Activated CD8-positive, alpha-beta memory T cell treated with anti-CD3 and anti-CD28 coated beads for 1 hour (primary cell): ENCODE measurements around the gene COX6B1.
A peak's percentile ranks its signal among the peaks of the same experiment; 100 is the strongest.
"Not testable (repeated sequence)": the region's sequence is repeated elsewhere in the genome, so short reads cannot be mapped to it uniquely, and the experiment has no call there.

Source experiments
- DNase-seq, 2 donors: peaks; one replicate each; pipeline ENCODE4 v3.0.0-alpha.2; 2020; ENCODE audit warnings: low read depth in 1 of 2; ENCODE audit errors: extremely low read depth in 1 of 2

The COX6B1 gene

DNA sequence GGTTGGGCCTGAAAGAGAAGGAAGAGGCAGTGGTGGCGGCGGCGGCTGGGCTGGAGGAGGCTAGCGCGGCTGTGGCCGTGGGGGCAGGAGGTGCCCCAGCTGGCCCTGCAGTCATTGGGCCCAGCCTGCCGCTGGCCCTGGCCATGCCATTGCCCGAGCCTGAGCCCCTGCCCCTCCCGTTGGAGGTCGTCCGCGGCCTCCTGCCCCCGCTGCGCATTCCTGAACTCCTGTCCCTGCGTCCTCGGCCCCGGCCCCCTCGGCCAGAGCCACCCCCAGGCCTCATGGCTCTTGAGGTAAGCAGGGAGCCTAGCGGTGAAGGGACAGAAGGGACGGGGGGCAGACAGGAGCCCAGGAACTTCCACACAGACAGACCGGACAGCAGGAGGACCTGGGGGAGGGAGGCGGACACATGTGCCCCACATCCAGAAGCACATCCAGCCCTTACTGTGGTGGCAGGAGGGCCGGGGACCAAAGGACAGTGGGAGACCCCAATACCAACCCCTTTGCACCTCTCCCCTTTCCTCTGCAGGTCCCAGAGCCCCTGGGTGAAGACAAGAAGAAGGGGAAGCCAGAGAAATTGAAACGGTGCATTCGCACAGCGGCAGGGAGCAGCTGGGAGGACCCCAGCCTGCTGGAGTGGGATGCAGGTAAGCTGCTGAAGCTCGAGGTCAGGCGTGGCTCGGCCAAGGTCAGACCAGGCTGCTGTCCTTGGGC lies 14.2 kb upstream of the COX6B1 start:
- DNase-seq, result no peak

DNA sequence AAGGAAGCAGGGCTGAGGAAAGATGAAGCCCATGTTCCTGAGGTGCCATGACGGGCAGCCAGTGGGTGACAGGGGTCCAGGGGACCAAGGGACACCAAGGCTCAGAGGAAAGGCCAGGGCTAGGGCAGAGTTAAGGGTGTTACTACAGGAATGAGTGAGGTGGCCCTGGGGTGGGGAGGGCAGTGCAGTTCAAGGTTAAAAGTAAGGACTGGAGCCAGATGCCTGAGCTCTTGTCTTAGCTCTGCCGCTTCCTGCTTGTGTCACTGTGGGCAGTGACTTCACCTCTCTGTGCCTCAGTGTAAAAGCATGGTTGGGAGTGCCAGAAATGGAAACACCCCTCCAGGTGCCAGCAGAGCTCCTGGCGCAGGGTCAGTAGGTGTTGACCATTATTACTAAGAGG lies 11.5 kb upstream of the COX6B1 start:
- no peak for DNase-seq

DNA sequence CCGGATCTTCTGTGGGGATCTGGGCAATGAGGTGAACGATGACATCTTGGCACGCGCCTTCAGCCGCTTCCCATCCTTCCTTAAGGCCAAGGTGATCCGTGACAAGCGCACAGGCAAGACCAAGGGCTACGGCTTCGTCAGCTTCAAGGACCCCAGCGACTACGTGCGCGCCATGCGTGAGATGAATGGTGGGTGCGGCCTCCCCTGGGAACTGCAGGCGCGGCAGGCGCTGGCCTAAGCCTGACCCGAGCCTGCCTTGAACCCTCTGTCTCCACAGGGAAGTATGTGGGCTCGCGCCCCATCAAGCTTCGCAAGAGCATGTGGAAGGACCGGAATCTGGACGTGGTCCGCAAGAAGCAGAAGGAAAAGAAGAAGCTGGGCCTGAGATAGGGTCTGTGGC lies 11.0 kb upstream of the COX6B1 start:
- DNase-seq, result no peak

DNA sequence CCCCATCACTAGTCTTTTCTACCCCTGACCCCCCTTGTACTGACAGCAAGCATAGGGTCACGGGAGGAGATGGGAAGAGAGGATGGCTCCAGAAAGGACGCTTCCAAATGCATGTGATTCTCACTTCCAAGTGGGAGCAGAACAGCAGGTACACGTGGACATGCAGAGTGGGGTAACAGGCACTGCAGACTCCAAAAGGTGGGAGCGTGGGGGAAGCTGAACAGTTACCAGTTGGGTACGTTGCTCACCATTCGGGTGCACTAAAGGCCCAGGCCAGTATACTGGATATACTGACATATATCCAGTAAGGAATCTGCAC lies 8.8 kb upstream of the COX6B1 start:
- no peak for DNase-seq

DNA sequence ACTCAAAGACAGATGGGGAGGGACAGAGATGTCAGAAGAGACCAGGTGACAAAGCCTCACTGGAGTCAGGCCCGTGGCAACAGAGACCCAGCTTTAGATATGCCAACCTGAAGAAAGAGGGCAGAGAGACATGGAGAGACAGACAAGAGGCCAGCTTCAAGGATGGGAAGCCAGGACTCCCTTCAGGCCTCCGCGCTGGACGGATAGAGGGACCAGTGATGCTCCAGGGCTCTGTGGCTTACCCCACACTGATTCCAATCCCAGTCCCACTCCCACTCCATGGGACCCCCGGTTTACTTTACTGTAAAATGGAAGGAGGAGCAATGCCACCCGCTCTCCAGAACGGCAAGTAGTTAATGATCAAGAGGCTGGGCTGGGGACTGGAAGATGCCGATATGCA lies 8.3 kb upstream of the COX6B1 start:
- DNase-seq, result no peak

DNA sequence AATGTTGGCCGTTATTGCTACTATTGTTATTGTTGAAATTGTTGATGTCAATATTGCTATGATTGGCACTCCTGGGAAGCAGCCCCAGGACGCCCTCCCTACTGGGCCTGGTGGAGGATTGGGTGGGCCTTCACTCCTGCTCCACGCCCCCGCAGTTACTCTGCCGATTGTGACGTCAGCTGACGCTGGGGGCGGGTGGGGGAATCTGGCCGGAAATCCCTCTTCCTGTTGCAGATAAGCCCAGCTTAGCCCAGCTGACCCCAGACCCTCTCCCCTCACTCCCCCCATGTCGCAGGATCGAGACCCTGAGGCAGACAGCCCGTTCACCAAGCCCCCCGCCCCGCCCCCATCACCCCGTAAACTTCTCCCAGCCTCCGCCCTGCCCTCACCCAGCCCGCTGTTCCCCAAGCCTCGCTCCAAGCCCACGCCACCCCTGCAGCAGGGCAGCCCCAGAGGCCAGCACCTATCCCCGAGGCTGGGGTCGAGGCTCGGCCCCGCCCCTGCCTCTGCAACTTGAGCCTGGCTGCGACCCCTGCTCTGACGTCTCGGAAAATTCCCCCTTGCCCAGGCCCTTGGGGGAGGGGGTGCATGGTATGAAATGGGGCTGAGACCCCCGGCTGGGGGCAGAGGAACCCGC lies 6.5 kb upstream of the COX6B1 start, which contains the start of gene ETV2:
ETV2 (plus strand) TSS at position 231 of the 637 bp plus-strand sequence. CDS start 716 bp downstream, outside the sequence.
- DNase-seq, result peak in 1 of 2 donors; percentile 31

DNA sequence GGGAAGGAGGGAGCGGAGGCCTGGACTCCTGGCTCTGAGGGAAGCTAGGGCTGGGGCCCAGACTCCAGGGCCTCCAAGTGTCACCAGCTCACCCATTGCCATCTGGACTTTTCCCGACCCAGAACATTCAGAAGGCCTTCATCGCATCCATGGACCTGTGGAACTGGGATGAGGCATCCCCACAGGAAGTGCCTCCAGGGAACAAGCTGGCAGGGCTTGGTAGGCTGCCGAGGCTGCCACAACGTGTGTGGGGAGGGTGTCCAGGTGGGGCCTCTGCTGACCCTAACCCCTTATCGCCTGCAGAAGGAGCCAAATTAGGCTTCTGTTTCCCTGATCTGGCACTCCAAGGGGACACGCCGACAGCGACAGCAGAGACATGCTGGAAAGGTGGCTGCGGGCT lies 5.8 kb upstream of the COX6B1 start:
- DNase-seq, result no peak

DNA sequence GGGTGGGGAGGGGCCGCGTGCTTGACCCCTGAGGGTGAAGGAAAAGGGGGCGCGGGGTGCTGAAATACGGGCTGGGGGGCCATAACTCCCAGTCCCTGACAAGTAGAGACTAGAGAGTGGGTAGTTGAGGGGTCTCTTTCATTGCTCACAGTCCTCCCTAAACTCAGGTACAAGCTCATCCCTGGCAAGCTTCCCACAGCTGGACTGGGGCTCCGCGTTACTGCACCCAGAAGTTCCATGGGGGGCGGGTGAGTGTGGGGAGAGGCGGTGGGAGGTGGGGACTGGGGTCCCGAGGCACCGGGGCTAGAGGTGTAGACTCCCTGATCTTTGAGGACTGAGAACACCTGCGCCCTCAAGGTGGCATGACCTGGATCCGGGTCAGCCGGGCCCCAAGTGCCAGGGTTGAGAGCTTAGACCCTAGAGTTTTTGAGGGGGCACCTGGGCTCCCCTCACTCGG lies 5.3 kb upstream of the COX6B1 start:
- DNase-seq, result no peak

DNA sequence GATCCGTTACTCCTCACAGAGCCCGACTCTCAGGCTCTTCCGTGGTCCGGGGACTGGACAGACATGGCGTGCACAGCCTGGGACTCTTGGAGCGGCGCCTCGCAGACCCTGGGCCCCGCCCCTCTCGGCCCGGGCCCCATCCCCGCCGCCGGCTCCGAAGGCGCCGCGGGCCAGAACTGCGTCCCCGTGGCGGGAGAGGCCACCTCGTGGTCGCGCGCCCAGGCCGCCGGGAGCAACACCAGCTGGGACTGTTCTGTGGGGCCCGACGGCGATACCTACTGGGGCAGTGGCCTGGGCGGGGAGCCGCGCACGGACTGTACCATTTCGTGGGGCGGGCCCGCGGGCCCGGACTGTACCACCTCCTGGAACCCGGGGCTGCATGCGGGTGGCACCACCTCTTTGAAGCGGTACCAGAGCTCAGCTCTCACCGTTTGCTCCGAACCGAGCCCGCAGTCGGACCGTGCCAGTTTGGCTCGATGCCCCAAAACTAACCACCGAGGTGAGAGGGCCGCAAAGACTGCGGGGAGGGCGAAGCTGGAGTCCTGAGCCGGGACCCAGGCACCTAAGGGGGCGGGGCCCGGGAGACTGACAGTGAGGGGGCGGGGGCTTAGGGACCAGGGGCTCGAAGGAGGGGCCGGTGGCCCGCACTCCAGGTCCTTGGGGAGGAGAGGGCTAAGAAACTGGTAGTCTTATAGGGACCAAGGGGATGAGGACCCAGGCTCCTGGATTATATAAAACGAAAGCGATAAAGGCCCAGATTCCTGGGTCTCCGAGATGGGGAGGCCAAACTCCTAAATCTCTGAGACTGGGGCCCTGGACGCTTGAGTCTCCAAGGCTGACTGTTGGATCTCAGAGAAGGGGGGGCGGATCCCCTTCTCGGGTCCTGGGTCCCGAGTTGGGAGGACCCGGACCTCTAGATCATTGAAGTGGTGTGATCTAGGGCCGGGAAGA lies 4.6 kb upstream of the COX6B1 start:
- peak; percentile 34 to 64 for DNase-seq

DNA sequence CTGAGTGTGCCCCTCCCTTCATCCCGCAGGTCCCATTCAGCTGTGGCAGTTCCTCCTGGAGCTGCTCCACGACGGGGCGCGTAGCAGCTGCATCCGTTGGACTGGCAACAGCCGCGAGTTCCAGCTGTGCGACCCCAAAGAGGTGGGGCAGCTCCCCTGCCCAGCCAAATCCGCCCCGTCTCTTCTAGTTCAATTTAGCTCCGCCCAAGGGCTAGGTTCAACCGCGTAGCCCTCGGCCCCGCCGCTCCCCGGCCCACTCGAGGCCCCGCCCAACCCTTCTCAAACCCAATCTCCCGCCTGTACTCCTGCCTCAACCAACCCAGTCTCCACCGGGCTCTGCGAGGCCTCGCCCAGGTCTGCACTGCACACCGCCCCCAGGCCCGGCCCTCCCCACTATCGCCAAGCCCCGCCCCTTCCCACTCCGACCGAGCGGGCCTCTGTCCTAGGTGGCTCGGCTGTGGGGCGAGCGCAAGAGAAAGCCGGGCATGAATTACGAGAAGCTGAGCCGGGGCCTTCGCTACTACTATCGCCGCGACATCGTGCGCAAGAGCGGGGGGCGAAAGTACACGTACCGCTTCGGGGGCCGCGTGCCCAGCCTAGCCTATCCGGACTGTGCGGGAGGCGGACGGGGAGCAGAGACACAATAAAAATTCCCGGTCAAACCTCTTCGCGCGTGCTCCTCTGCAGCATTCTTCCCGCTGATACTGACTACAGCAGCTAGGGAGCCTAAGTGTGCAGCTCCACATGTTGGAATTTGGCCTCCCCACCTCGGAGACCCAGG lies 3.7 kb upstream of the COX6B1 start:
- peak; percentile 86 to 87 for DNase-seq

DNA sequence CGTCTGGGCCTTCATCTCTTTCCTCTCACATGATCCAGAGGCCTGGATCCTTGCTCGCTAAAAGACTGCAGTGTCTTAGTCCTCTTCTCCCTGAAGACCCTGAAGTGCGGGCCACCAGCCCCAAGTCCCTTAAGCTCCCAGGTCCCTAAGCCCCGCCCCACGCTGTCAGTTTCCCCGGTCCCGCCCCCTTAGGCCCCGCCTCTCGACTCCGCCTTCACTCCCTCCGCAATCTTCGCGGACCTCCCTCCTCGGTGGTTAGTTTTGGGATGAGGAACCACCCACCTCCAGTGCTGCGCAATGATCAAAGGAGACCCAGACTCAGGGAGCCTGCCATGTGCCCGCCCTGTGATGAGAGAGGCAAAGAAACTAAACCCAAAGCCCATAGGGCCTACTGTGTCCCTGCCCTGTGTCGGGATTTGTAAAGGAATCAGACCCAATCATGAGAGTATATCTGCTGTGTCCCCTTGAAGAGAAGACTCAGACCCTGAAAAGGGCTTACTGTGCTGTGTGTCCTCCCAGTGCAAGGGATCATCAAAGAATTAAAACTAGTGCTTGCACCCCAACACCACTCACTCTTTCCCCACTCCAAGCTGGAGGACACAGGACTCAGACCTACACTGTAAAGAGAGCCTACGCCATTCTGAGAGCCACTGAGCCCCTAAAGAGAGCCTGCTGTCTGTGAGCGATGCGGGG lies 3.0 kb upstream of the COX6B1 start:
- DNase-seq, result peak; percentile 34 to 60

DNA sequence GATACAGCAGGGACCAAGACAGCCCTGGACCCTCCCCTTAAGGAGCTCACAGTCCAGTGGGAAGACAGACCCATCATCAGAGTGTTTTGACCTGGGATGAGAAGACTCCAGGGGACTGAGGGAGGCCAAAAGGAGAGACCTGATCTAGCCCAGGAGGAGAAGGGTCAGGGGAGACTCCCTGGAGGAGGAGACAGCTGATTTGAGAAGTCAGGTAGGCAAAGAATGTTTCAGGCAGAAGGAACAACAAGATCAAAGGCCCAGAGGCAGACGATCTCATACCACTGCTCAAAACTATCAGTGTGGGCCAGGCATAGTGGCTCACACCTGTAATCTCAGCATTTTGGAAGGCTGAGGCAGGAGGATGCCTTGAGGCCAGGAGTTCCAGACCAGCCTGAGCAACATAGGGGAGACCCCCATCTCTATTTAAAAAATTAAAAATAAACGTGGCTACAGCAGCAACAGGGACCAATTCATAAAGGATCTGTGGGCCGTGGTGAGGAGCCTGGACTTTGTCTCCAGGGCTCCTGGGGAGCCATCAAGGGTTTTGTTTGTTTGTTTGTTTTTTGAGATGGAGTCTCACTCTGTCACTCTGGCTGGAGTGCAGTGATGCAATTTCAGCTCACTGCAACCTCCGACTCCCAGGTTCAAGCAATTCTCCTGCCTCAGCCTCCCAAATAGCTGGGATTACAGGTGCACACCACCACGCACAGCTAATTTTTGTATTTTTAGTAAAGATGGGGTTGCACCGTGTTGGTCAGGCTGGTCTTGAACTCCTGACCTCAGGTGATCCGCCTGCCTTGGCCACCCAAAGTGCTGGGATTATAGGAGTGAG lies 2.2 kb upstream of the COX6B1 start:
- no peak for DNase-seq

DNA sequence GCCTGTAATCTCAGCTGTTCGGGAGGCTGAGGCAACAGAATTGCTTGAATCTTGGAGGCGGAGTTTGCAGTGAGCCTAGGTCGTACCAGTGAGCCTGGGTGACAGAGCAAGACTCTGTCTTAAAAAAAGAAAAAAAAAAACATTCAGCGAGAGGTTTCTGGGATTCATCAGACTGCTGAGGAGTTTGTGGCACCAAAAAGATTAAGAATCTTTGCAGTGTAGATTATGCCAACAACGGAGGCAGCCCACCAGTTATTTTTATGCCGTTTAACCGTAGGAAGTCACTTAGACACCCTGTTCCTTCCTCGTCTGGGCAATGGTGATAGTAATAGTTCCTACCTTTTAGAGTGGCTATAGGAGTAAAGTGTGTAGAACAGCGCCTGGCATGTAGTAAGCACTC lies 2.5 kb downstream of the COX6B1 start:
- DNase-seq, result no peak

DNA sequence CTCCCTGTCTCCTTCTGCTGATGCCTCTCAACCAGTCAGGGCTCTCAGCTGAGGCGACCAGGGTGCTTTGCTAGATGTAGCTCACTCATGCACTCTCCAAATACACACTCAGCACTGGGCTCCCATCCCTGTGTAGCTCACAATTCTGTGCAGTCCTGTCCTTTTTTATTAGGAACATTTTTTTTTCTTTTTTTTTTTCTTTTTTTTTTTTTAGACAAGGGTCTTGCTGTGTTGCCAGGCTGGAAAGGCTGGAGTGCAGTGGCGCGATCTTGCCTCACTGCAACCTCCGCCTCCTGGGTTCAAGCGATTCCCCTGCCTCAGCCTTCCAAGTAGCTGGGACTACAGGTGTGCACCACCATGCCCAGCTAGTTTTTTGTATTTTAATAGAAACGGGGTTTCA lies 6.7 kb downstream of the COX6B1 start:
- not testable (repeated sequence) for DNase-seq

DNA sequence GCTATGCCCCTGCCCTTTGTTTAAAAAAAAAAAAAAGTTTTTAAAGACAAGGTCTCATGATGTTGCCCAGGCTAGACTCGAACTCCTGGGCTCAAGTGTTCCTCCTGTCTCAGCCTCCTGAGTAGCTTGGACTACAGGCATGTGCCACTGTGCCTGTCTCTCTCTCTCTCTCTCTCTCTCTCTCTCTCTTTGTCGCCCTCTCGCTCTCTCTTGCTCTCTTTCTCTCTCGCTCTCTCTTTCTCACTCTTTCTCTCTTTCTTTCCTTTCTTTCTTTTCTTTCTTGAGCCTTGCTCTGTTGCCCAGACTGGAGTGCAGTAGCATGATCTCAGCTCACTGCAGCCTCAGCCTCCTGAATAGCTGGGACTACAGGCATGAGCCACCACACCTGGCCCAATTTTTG lies 7.5 kb downstream of the COX6B1 start:
- DNase-seq, result no peak

DNA sequence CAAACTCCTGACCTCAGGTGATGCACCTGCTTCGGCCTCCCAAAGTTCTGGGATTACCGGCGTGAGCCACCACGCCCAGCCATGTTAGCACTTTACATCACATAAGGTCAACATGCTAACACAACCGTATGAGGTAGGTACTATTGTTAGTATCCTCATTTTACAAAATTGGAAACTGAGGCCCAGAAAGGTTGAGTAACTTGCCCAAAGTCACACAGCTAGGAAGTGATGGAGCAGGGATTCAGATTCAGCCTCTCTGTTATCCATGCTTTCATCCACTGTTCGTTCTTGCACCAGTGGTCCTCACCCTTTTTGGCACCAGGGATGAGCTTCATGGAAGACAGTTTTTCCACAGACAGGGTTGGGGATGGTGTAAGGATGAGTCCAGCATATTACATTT lies 8.6 kb downstream of the COX6B1 start:
- DNase-seq, result no peak

DNA sequence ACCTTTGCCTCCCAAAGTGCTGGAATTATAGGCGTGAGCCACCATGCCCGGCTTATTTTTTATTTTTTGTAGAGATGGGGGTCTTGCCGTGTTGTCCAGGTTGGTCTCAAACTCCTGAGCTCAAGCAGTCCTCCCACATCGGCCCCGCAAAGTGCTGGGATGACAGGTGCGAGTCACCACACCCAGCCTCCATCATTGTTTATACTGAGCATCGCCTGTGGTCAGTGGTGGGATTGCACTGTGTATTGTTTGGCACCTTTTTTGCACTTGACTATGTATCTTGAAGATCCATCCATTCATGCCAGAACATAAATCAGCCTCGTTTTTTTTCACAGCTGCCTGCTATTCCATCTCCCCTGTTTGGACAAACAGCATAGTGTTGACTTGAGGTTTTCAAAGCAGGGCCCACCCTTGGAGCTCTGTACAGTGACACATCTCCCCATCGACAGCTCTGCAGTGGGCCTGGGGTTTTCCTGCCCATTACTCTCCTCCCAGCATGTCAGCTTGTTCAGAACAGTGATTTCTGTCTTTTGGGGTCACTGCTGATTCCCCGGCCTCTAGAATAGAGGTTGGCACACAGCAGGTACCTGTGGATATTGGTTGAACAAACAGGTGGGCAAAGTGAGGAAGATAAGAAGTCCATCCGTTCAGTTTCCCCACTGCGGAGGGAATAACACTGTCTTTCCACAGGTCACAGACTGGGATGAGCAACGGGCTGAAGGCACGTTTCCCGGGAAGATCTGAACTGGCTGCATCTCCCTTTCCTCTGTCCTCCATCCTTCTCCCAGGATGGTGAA lies 10.0 kb downstream of the COX6B1 start:
- no peak for DNase-seq

DNA sequence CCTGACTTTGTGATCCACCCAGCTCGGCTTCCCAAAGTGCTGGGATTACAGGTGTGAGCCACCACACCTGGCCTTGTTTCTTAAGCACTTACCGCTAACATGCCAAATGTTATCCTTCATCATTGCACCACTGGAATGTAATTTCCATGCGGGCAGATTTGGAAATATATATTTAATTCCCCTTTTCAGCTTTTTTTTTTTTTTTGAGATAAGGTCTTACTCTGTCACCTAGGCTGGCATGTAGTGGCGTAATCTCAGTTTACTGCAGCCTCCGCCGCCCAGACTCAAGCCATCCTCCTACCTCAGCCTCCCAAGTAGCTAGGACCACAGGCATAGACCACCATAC lies 13.8 kb downstream of the COX6B1 start:
- DNase-seq, result no peak

DNA sequence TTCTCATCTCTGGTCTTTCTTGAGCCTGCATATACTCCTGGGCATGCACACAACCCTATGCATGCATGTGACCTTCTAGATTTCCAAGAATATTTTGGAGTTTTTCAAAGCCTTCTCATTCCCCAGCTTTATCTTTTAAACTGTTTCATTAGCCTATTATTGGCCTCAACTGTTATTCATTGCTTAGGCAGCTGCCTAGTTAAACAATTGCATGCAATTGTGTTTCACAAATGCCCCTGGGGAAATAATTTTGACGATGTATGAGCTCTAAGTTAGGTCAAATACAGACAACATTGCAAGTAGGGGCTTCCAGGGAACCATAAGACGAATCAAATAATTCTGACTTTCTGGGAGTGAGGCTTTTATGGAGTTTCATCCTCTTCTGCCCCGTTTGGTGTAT lies 15.9 kb downstream of the COX6B1 start:
- no peak for DNase-seq
